ENCODE results near the gene UQCR10.

Gene UQCR10

GRCh38 chr22:29758959-29759358 is 8.2 kb upstream of the UQCR10 start:
- no peak for DNase-seq (ENCODE audit: extremely low read depth in 1 of 2, low read depth in 1 of 2)

DNA sequence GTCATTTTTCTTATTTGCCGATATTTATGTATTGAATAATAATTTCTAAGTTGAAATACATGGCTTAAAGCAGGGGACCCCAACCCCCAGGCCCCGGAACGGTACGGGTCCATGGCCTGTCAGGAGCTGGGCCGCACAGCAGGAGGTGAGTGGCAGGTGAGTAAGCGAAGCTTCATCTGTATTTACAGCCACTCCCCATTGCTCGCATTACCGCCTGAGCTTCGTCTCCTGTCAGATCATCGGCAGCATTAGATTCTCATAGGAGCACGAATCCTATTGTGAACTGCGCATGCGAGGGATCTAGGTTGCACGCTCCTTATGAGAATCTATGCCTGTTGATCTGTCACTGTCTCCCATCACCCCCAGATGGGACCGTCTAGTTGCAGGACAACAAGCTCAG is 4.9 kb upstream of the UQCR10 start:
- DNase-seq (ENCODE audit: extremely low read depth in 1 of 2, low read depth in 1 of 2): no peak

- peak in 1 of 2 donors; percentile 18 for DNase-seq (ENCODE audit: extremely low read depth in 1 of 2, low read depth in 1 of 2)
These were observed 1.1 kb upstream of the UQCR10 start for GRCh38 chr22:29765905-29766631.

GRCh38 chr22:29766632-29767170 is 468 bp upstream of the UQCR10 start, which contains the start of gene ZMAT5:
Gene ZMAT5, minus strand, starts transcription at chr22:29767007. Its CDS starts 18,463 bp downstream, at chr22:29748544.
- DNase-seq (ENCODE audit: extremely low read depth in 1 of 2, low read depth in 1 of 2): peak; percentile 73 to 92

- no peak for DNase-seq (ENCODE audit: extremely low read depth in 1 of 2, low read depth in 1 of 2)
These were observed 1.0 kb downstream of the UQCR10 start for GRCh38 chr22:29768052-29768693.

DNA sequence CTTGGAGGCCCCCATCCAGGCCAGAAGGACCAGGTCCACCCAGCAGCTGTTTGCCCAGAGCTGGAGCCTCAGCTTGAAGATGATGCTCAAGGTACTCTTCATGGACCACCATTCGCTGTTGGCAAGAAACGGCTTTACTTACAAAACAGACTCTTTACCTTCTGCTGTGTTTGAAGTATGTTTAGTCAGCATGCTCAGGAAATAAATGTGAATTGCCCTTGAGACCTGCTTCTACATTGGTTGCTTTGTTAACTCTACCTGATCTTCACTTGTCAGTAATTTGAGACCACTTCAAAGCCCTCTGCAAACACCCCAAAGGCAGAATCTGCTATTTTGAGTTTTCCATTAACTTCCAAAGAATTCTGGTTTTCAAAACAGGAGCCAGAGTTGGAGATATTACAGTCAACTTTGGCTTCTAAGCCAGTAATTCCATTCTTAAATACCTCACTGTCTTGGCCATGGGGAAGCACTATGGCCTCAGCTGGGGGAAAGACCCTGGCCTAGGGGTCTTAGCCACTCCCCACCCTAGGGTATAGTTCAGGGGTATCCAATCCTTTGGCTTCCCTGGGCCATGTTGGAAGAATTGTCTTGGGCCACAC is 2.7 kb downstream of the UQCR10 start:
- DNase-seq (ENCODE audit: extremely low read depth in 1 of 2, low read depth in 1 of 2): no peak

- DNase-seq (ENCODE audit: extremely low read depth in 1 of 2, low read depth in 1 of 2): no peak
These were observed 5.0 kb downstream of the UQCR10 start for GRCh38 chr22:29772170-29772641.

GRCh38 chr22:29773233-29773632 is 6.1 kb downstream of the UQCR10 start:
- no peak for DNase-seq (ENCODE audit: extremely low read depth in 1 of 2, low read depth in 1 of 2)

DNA sequence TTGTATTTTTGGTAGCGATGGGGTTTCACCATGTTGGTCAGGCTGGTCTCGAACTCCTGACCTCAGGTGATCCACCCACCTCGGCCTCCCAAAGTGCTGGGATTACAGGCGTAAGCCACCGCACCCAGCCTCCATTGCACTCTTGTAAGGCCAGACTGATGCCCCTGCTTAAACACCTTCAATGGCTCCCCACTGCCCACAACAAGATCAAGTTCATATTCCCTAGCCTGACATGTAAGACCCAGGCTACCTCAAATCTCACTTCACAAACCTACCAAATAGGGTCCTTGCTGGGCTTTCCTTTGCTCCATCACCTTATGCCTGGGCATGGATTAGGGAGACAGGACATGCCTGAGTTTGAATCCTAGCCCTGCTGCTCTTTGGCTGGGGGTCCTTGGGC is 13.1 kb downstream of the UQCR10 start:
- DNase-seq (ENCODE audit: extremely low read depth in 1 of 2, low read depth in 1 of 2): no peak

- DNase-seq (ENCODE audit: extremely low read depth in 1 of 2, low read depth in 1 of 2): no peak
These were observed 13.8 kb downstream of the UQCR10 start for GRCh38 chr22:29780748-29781676.

- DNase-seq (ENCODE audit: extremely low read depth in 1 of 2, low read depth in 1 of 2): no peak
These were observed 15.1 kb downstream of the UQCR10 start for GRCh38 chr22:29782061-29782845.

GRCh38 chr22:29784451-29785361 is 17.5 kb downstream of the UQCR10 start:
- DNase-seq (ENCODE audit: extremely low read depth in 1 of 2, low read depth in 1 of 2): no peak

- DNase-seq (ENCODE audit: extremely low read depth in 1 of 2, low read depth in 1 of 2): no peak
These were observed 18.9 kb downstream of the UQCR10 start for GRCh38 chr22:29786031-29786430.

- no peak for DNase-seq (ENCODE audit: extremely low read depth in 1 of 2, low read depth in 1 of 2)
These were observed 20.3 kb downstream of the UQCR10 start for GRCh38 chr22:29787371-29787980.

DNA sequence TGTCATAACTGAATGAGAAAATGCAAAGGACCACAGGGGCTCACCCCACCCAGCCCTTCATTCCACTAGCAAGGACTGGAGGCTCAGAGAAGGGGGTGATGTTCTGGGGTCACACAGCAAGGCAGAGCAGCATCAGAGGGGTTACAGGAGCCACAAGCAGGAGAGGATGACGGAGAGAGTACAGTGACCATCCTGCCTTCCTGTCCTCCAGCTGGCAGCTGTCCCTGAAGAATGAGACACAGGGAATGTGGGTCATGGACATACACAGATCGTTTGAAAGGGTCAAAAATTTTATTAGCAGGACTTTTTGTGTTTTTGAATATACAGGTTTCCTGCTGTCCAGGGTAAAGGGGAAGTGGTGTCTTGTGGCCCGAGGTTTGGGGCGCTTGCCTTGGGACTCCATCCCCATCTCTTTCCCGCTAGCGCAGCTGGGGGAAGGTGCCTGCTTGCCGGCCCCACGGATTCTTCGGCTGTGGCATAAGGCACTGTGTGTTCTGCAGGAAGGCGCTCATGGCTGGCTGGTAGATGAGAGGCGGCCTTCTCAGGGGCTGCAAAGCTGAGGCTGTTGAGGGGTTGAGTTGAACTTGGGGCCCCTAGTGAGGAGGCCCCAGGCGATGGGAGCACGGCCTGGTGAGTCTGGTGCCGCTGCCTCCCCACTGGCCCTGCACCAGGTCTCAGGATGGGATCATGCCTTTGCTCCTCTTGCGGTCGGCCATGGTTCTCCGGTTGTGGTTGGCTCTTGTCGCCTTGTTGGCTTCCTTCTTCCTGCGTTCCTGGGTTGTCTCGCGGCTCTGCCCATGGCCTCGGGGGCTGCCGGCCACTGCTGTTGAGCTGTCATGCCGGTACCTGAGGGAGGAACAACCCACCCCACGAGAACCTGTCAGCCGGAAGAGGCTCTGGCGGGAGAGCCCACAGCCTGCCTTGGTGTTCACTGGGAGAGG is 21.4 kb downstream of the UQCR10 start:
- DNase-seq (ENCODE audit: extremely low read depth in 1 of 2, low read depth in 1 of 2): no peak

GRCh38 chr22:29790061-29790460 is 22.9 kb downstream of the UQCR10 start:
- no peak for DNase-seq (ENCODE audit: extremely low read depth in 1 of 2, low read depth in 1 of 2)

GRCh38 chr22:29793396-29793795 is 26.2 kb downstream of the UQCR10 start:
- DNase-seq (ENCODE audit: extremely low read depth in 1 of 2, low read depth in 1 of 2): no peak

Measured in stimulated activated CD8-positive, alpha-beta memory T cell treated with anti-CD3 and anti-CD28 coated beads, Interleukin-7, amount 100 ng/mL, for 48 hours (primary cell).